GM19438 (cell line): Measurements from ENCODE around the gene DCDC2B.
A peak's percentile ranks its signal among the peaks of the same experiment; 100 is the strongest.

ENCODE experiments used
- ATAC-seq: cut with Tn5 transposase; IDR thresholded peaks from one replicate; pipeline ENCODE4 v1.9.1; 2021; ENCODE audit warnings: low read depth; ENCODE audit not compliant: unreplicated experiment

DCDC2B gene

DNA sequence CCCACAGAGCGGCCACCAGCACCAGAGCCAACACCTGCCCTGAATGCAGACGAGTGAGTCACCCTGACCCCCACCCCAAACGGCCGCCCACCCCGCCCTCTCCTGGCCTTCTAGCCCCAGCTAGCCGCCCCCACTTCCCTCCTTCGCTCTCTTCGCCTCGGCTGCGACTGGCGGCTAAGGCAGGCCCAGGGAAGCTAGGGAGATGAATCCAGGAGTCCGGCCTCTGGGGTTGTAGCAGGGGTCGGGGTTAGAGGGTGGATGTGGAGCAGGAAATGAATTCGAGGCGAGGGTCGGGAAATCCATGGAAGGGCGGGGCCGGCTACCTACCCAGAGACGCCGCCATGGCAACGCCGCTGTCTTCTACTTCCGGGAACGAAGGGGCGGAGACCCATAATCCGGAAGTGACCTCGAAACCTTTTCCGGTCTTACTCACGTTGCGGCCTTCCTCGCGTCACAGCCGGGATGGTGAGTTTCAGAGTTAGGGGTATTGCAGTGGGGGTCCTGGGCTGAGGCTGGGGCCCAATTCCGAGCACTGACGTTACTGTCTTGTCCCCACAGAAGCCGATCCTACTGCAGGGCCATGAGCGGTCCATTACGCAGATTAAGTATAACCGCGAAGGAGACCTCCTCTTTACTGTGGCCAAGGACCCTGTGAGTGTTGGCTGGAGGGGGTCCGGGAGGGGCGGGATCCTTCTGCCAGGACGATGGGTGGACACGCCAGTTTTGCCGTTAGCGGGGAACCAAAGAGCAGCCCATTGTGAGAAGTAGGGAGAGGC is 13.3 kb downstream of the DCDC2B start, which contains the start of the genes EIF3I and TMEM234:
TSS of gene EIF3I (plus strand) at position 428 of the 776 bp plus-strand sequence. CDS start at position 463, 35 bp downstream.
TSS of gene TMEM234 (minus strand) at position 374 of the 776 bp plus-strand sequence. CDS start at position 343, 31 bp downstream.
- ATAC-seq = peak; percentile 94

DNA sequence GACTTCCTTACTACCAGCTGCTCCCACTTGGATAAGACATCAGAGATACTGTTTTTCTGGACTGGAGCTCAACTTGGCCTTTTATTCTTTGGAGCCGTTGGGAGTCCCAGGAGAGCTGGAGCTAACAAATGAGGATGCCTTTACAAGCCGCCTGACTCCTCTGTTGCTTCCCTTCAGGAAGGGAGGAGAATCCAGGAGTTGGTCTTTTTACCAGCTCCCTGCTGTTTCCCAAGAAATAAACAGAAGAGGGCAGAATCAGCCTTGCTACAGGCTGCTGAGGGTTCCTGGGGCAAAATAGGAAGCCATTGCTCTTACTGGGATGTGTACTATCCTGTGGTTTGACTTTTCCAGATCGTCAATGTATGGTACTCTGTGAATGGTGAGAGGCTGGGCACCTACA is 14.8 kb downstream of the DCDC2B start:
- ATAC-seq = no peak

DNA sequence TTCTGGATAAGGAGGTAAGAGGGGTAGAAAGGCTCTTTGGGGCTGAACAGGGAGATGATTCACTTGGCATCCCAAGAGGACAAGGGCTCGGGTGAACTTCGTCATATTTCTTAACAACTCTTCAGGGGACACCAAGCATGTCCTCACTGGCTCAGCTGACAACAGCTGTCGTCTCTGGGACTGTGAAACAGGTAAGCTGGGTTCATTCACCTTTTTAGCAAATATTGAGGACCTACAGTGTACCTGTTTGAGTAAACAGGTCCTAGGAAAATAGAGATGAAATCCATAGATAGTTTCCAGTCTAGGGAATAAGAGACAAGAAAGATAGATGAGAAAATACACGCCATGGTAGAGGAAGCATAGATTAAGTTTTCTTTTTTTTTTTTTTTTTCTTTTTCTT is 15.4 kb downstream of the DCDC2B start:
- no peak for ATAC-seq

GRCh38 chr1:32228771-32229170 is 19.9 kb downstream of the DCDC2B start:
- ATAC-seq = no peak

- no peak for ATAC-seq
Observed at GRCh38 chr1:32231843-32232432, 23.0 kb downstream of the DCDC2B start.

GRCh38 chr1:32232558-32233304 is 23.8 kb downstream of the DCDC2B start:
- no peak for ATAC-seq

DNA sequence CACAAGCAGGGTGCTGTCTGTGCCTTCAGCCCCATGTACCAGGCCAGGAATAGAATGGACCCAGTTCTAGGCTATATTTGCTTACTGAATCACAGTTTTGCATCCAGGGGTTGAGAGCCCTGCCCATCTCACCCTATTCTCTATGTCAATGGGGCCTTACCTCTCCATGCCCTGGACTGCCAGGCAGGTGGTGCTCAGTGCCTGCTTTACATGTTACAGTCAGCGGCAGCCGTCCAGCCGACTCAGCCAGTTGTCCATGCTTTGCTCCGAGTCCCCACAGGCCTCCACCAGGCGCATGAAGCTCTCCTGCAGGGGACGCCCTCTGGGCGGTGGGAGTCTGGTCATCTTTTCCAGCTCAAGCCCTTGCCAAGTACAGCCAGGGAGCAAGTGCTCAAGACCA is 25.9 kb downstream of the DCDC2B start:
- ATAC-seq = no peak

GRCh38 chr1:32239337-32239736 is 30.4 kb downstream of the DCDC2B start:
- ATAC-seq = no peak

DNA sequence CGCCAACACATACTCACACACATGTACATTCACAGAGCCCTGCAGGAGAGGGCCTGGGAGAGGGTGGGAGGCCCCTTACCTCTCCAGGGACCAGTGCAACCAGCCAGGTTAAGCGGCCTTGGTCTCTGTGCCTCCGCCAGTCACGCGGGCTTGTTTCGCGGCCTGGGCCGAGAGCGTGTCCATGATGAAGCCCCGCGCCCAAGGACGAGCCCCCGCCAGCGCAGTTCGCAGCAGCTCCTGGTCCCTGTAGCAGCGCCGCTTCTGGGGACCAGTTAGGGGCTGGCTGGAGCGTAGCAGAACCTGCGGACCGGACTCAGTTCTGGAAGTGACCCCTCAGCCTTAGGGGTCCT is 30.9 kb downstream of the DCDC2B start:
- ATAC-seq = no peak

DNA sequence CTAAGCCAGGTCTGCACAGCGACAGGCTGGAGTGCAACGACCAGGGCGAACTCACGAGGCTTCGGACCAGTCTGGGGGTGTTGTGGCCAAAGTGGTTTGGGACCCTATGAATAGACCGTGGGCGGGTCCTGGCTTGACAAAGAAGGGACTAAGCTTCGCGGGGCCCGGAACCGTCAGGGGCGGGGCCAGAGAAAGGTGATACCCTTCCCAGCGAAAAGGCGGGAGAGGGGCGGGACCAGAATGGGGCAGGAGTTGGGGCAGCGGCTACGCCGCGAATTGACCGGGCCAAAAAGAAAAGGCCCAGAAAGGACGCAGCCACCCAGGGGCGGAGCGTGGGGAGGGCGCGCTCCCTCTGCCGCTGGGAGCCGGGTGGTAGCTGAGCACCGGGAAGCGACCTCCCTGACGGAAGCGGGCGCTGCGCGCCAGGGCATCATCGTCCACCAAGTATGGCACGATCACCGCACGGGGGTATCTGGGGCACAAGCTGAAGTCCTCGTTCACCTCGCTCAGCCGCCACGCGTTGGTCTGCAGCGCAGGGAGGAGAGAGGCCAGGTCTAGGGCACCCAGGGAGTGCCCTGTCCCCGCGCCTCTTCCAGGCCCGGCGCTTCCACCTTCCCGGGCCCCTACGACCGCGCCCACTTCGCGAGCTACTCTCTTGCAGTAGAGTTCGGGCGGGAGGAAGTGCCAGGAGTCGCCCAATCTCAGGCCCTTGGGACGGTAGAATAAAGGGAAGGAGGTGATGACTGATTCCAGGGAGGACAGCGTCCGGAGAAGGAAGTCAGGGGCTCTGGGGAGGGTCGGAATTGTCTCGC is 31.5 kb downstream of the DCDC2B start:
- ATAC-seq = no peak

DNA sequence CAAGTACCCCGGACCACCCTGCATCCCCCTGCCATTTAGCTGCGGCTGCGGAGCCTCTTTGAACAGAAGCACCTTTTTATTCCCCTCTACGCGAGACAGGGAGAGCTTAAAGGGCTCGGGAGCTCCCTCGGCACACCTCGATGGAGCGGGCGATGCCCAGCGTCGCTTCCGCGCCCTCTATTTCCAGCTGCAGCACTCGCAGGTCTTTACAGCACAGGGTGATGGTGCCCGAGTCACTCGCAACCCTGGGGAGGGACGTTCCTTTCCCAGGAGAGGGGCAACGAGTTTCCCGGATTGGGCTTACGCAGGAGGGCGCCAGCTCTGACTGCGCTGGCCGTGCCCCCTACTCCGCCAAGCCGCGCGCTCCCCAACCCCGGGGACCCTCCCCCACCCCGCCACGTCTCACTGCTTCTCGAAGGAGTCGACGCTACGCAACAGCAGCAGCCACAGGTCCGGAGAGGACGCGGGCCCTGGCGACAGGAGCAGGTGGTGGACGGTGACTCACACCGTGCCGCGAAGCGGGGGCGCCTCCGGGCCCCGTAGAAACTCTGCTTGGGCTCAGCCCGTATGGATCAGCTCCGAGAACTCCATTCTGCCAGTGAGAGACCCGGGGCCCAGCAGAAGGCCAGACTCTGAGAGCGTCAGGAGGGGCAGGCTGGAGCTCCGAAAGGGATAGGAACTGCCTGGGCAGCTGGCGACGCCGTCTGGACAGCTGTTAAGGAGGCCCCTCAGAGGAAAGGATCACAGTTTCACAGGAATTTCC is 32.3 kb downstream of the DCDC2B start:
- no peak for ATAC-seq

DNA sequence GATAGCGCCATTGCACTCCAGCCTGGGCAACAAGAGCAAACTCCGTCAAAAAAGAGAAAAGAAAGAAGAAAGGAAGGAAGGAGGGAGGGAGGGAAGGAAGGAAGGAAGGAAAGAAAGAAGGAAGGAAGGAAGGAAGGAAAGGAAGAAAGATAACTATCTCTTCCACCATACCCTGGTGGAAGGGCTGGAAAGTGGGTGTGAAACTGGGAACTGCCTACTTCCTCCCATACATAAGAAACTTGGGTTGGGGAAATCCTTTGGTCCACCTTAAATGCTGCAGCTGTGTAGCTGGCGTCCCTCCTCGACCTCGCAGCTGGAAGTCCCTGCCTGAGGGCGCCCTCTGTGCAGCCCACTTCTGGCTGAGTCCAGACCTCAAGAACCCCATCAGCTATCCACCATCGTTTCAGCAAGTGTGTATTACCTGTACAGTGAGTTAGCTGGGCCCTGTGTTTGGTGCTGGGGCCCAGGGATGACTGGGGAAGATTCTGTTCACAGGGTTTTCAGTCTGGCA is 33.5 kb downstream of the DCDC2B start:
- ATAC-seq = no peak

DNA sequence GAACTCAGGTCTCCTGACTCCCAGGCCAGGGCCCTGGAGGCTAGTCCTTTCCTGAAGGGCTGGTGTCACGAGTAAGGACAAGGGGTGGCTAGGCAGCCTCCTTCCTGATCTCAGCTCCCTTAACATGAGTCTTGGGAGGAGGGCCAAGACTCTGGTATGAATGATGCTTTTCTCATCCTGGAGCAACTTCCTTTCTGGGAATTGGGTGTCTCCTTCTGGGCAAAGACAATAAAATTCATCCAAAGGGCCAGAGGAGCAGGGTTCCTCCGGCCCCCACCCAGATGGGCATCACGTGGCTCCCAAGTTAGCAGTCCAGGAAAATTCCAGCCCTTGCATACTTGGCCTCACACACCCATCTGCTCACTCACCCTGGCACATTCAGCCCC is 38.0 kb downstream of the DCDC2B start, which contains the start of gene FAM167B:
TSS of gene FAM167B (plus strand) at position 335 of the 386 bp plus-strand sequence. CDS start 200 bp downstream, outside the sequence.
- ATAC-seq = no peak

GRCh38 chr1:32247452-32247851 is 38.6 kb downstream of the DCDC2B start:
- no peak for ATAC-seq

DNA sequence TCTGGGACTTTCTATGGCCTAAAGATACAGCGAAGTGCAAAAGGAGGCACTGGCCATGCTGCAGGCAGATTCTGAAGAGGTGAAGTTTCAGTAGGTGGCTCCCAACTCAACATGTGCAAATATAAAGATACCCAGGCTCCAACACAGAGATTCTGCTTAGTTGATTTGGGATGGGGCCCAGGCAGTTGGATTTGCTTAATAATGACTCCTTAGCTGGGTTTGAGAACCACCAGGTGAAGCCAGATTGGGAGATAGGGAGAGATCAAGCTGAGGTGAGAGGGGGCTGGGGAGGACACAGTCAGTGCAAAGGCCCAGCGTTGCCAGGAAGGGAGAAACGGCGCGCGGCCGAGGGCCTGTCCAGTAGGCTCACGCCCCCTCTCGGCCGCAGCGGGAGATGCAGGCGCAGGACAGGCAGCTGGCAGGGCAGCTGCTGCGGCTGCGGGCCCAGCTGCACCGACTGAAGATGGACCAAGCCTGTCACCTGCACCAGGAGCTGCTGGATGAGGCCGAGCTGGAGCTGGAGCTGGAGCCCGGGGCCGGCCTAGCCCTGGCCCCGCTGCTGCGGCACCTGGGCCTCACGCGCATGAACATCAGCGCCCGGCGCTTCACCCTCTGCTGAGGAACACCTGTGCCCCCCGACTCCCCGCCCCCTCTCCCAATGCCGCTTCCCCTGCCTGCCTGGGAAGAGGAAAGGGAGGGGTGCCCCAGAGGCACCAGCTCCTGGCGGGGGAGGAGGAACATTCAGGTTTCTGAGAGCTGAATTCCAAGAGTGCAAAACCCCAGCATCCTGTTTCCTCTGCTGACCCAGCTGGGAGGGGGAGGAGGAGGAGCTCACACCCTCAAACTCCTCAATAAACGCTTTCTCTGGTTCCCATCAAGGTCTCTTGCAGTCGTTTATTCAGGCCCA is 39.3 kb downstream of the DCDC2B start:
- ATAC-seq = no peak

DNA sequence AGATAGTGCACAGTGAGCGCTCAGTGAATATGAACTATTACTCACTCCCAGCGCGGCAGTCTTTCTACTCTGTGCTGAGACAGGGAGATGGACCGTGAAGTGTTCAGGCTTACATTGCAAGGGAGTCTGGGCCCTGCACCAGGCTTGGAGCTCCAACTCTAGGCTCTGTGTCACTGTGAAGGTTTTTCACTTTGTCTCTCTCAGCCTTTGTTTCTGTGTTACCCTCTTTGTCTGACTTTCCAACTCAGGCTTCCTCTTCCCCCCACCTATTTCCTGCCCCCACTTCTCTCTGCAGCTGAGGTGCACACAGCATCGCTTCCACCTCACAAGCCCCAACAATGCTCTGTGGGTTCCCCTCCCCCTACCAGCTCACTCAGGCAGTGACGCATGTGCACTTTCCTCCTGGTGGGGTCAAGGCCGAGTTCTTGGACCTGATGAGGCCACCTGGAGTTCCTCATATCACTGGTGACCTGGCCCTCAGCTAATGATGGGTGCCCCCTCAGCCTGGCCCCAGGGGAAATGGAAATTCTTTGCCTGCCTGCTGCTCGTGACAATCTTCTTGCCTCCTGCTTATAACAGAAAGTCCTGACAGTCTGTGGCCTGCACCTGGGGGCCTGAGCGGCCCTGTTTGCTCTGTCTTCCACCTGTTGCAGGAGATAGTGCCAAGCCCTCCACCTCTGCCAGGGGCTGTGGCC is 41.1 kb downstream of the DCDC2B start:
- ATAC-seq = peak; percentile 53

GRCh38 chr1:32250893-32251716 is 42.2 kb downstream of the DCDC2B start, which contains the start of gene LCK:
Gene LCK (plus strand): TSS chr1:32251265. CDS start chr1:32274330, 23,065 bp downstream.
- ATAC-seq = no peak
